K562 (cell line): Measurements from ENCODE around the gene STK16. TPM values are rescaled to one million over a fixed set of nuclear protein-coding genes. Genes with fewer than 3 reads are reported as not detected.

Source experiments
- ATAC-seq: fragments of 200-7000 bp; cut with Tn5 transposase; 3 replicates; pipeline ENCODE4 v1.9.1; 2020; ENCODE audit warnings: moderate library complexity
- BruUV-seq: library from RNA; stranded (reverse); fragments of 400-500 nt; replicated peaks from 2 replicates; lab custom pipeline; 2021; lab: Mats Ljungman, UMichigan
- CTCF ChIA-PET: fragments of 300-600 bp; formaldehyde crosslinking; extraction: SDS; loops from one replicate; lab custom pipeline; 2021; ENCODE audit warnings: low intra/inter-chr PET ratio; lab: Yijun Ruan, JAX
- POLR2A ChIA-PET: fragments of 300-600, 350-650 bp; sonication (Branson Sonifier 250); formaldehyde crosslinking; extraction: SDS; loops from one replicate; lab custom pipeline; 2021; ENCODE audit warnings: antibody characterized with exemption, inconsistent platforms; lab: Yijun Ruan, JAX
- DNase-seq, 4 experiments: peaks; one replicate each; pipeline versions ENCODE4 v3.0.0 to v3.0.0-alpha.2; 2011 to 2018; ENCODE audit warnings: low spot score in 3 of 4, mixed read lengths in 3 of 4; ENCODE audit errors: extremely low read depth in 1 of 4
- FAIRE-seq: peaks from 2 replicates; lab custom pipeline; 2011; peaks lifted over from hg19 to GRCh38; lab: Jason Lieb, UNC
- H2AFZ ChIP-seq: 2 replicates; pipeline ENCODE4 v1.6.0; 2011; ENCODE audit warnings: low read depth, low read length, control low read depth, inconsistent platforms
- H3K27ac ChIP-seq: fragments of 200-600 bp; 3 replicates; pipeline ENCODE4 v1.8.0; 2011; ENCODE audit warnings: low read depth, mild to moderate bottlenecking, control low read depth, inconsistent platforms, low read length, moderate library complexity, mixed read lengths; ENCODE audit errors: extremely low read depth
- H3K27me3 ChIP-seq, 2 experiments: fragments of 300-600 bp in 1 of 2; 2 replicates in 1 of 2; 3 replicates in 1 of 2; pipeline versions ENCODE4 v1.6.0 to v1.8.0; 2011; ENCODE audit warnings: inconsistent platforms in 2 of 2, low read length in 2 of 2, mild to moderate bottlenecking in 1 of 2, mixed read lengths in 1 of 2, moderate library complexity in 1 of 2; ENCODE audit not compliant: control insufficient read depth in 2 of 2, insufficient read depth in 2 of 2
- H3K36me3 ChIP-seq: fragments of 300-600 bp; 3 replicates; pipeline ENCODE4 v1.8.0; 2011; ENCODE audit warnings: mild to moderate bottlenecking, low read length, inconsistent platforms; ENCODE audit not compliant: control insufficient read depth, insufficient read depth
- H3K4me1 ChIP-seq, 2 experiments: fragments of 200-600 bp in 1 of 2; replicated peaks in 1 of 2; 2 replicates in 1 of 2; 3 replicates in 1 of 2; pipeline versions ENCODE4 v1.5.1 to v1.8.0; 2011; ENCODE audit warnings: inconsistent platforms in 2 of 2, low read length in 2 of 2, mild to moderate bottlenecking in 1 of 2, mixed read lengths in 1 of 2, moderate library complexity in 1 of 2; ENCODE audit not compliant: control insufficient read depth in 2 of 2, insufficient read depth in 2 of 2
- H3K4me2 ChIP-seq: 2 replicates; pipeline ENCODE4 v1.6.1; 2011; ENCODE audit warnings: low read length, control low read depth, inconsistent platforms, mixed read lengths; ENCODE audit not compliant: insufficient read depth
- H3K4me3 ChIP-seq: fragments of 200-600 bp; sonication (generic), shearing (Covaris generic); 2 replicates; pipeline ENCODE4 v1.5.1; 2016; ENCODE audit warnings: control low read depth, inconsistent platforms
- H3K79me2 ChIP-seq: fragments of 200-600 bp; 3 replicates; pipeline ENCODE4 v1.8.0; 2011; ENCODE audit warnings: low read length, inconsistent platforms; ENCODE audit not compliant: control insufficient read depth, insufficient read depth
- H3K9ac ChIP-seq, 2 experiments: 2 replicates each; pipeline versions ENCODE4 v1.6.0 to v1.6.1; 2011; ENCODE audit warnings: low read depth in 2 of 2, low read length in 2 of 2, control low read depth in 1 of 2, inconsistent platforms in 1 of 2, mild to moderate bottlenecking in 1 of 2, mixed read lengths in 1 of 2; ENCODE audit not compliant: insufficient read depth in 1 of 2
- H3K9me1 ChIP-seq: one replicate; pipeline ENCODE4 v1.6.0; 2011; ENCODE audit warnings: inconsistent platforms, mild to moderate bottlenecking, low read length, moderate library complexity; ENCODE audit not compliant: control insufficient read depth, insufficient read depth
- H3K9me3 ChIP-seq: replicated peaks from 2 replicates; pipeline ENCODE4 v1.5.1; 2011; ENCODE audit warnings: low read depth, low read length, inconsistent platforms; ENCODE audit not compliant: control insufficient read depth, insufficient read depth
- H4K20me1 ChIP-seq: replicated peaks from 2 replicates; pipeline ENCODE4 v1.6.1; 2011; ENCODE audit warnings: low read length, inconsistent platforms, mixed read lengths; ENCODE audit not compliant: control insufficient read depth, insufficient read depth
- POLR2G ChIP-seq: fragments of 200-400 bp; formaldehyde crosslinking; IDR thresholded peaks from 2 replicates; pipeline ENCODE4 v1.6.1; 2017; ENCODE audit warnings: low read depth, mild to moderate bottlenecking, antibody characterized with exemption, low read length, moderate library complexity
- RFX7 ChIP-seq: fragments of 250-450 bp; sonication (Bioruptor Pico); IDR thresholded peaks from 2 replicates; pipeline ENCODE4 v1.5.1; 2021; ENCODE audit warnings: mild to moderate bottlenecking
- WGBS: fragments of 100-300 bp; shearing (Covaris generic); methylation state at CpG from one replicate; pipeline ENCODE4 v1.1.6; 2016; ENCODE audit warnings: low coverage, mixed read lengths; ENCODE audit not compliant: insufficient coverage; ENCODE audit errors: missing lambda C conversion rate; 5-methylcytosine and 5-hydroxymethylcytosine counted together
- in situ Hi-C: fragments of 300-500 bp; cut with MboI; formaldehyde crosslinking; loops from 4 replicates; pipeline ENCODE4 v1.15.0; 2018; ENCODE audit warnings: inconsistent platforms, mixed read lengths
- intact Hi-C: fragments of 100-400 bp; cut with micrococcal nuclease; formaldehyde crosslinking; loops from 2 replicates; pipeline ENCODE4 v1.14.2; 2022
- polyA plus RNA-seq, 8 experiments: library from polyadenylated mRNA; depleted of rRNA in 4 of 8; stranded (reverse) in 5 of 8; unstranded in 3 of 8; fragments of >200 nt; fragmentation: Nextera tagmentation in 2 of 8; fragmentation: Illumina TruSeq in 1 of 8; extraction: Ambion mirVana in 2 of 8; extraction: Trizol in 1 of 8; gene quantifications; 2 replicates each; pipeline versions ENCODE4 v1.2.1 to v1.2.3, GENCODE V29; 2011 to 2014; ENCODE audit warnings: inconsistent platforms in 1 of 8, missing spikeins in 1 of 8
- total RNA-seq, 7 experiments: library from RNA; depleted of rRNA in 6 of 7; stranded (reverse); fragments of >200 nt in 6 of 7; fragmentation: Illumina TruSeq in 2 of 7; extraction: Trizol in 2 of 7; gene quantifications; 2 replicates each; pipeline versions ENCODE4 v1.2.1 to v1.2.3, GENCODE V29; 2011 to 2021; ENCODE audit warnings: low replicate concordance in 1 of 7

STK16 gene
- total and polyA plus RNA-seq, 9 of the 15 experiments (the other 6 are each of a cell fraction or from before 2014, with no cell fraction given), result 5.4 to 36.2 (median 17.8) TPM

- intact Hi-C loops, result loop anchor here (2.0 kb wide), 1 partner anchor 59 kb away; the partner anchor contains the start of gene NHEJ1
- Histone ChIP-seq H3K9ac (peak overlapping the region in 1 of 2 experiments; percentile 89; a peak in 1 of 4 replicates), H3K4me2 (no peak overlapping the region), H3K27ac (no peak overlapping the region), H3K4me3 (no peak overlapping the region), H3K27me3 (no peaks in the 10 kb centered on the region), H3K9me1 (no peaks in the 10 kb centered on the region), H3K9me3 (no peaks in the 10 kb centered on the region), H4K20me1 (0 out of 2 replicates have a peak, but pooled peaks cover 2% of the 10 kb centered on the region), H3K79me2 (peaks cover 27% of the 10 kb centered on the region), H3K36me3 (peaks cover 73% of the 10 kb centered on the region), H3K4me1 (peaks cover 13 to 53% of the 10 kb centered on the region in 2 experiments; a peak in 4 of 5 replicates), H2AFZ (no peak overlapping the region)
- CTCF ChIA-PET, result no interaction called here
- DNase-seq, result no peak
- in situ Hi-C loops, result no loop called here
- no peak for ATAC-seq
- TF ChIP-seq RFX7 (CRISPR knock-in tag) (no peak), POLR2G (0 out of 2 replicates have a peak, but pooled peaks have one; percentile 23)
- BruUV-seq, result no TSS peak
- POLR2A ChIA-PET, result interaction anchor here (0.6 to 2.1 kb wide), 5 partner anchors 9 to 75 kb away, joined by 3 to 12 read pairs (median 4); partner anchors contain the start of genes ANKZF1, ATG9A, TUBA4A and ZFAND2B
- FAIRE-seq, result no peak
- WGBS, result 90% methylated on average over 13 of the region's 18 CpGs
Observed at GRCh38 chr2:219219784-219220532, 25.3 kb upstream of the STK16 start.
